ENCODE results near the gene ARHGAP42.
"Not testable (repeated sequence)": the region's sequence is repeated elsewhere in the genome, so short reads cannot be mapped to it uniquely, and the experiment has no call there.

The ARHGAP42 gene

DNA sequence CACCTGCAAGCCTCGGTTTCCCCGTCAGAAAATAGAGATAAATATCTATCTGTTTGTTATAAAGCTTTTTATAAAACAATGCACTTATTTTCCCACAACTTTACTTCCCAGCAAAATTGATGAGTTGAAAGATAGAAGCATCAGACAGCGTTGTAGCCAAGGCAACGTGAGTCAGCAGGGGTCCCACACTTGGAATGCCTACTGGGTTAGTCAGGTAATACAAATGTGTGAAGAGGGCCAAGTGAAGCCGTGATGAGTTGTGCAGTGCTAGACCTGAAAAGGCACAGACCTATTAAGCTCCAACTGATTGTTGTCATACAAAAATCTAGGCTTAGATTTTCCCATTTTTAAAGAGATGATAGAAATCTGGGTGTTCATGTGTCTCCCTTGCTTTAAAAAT, 323.8 kb downstream of the ARHGAP42 start:
- no peak for DNase-seq (ENCODE audit: extremely low read depth in 1 of 2, low read depth in 1 of 2)

DNA sequence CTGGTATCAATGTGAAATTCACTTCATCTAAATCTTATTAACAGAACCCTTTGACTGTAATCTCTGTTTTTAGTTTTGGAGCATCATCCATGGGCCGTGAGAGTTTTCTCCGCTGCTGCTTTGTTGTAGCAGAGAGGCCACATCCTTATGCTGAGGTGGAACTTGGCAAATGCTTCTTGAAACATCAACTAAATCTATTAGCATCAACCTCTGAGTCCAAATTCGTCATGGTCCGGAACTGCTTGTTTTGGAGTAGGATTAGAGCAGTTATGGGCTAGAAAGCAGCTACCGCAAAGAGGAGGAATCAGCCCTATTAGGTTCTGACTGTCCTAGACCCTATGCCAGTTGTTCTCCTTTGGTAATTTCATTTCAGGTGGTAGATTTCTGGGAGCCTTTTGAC, 324.8 kb downstream of the ARHGAP42 start:
- no peak for DNase-seq (ENCODE audit: extremely low read depth in 1 of 2, low read depth in 1 of 2)

DNA sequence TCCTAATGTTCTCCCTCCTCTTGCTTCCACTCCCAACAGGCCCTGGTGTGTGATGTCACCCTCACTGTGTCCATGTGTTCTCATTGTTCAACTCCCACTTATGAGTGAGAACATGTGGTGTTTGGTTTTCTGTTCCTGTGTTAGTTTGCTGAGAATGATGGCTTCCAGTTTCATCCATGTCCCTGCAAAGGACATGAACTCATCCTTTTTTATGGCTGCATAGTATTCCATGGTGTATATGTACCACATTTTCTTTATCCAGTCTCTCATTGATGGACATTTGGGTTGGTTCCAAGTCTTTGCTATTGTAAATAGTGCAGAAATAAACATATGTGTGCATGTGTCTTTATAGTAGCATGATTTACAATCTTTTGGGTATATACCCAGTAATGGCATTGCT, 326.6 kb downstream of the ARHGAP42 start:
- DNase-seq (ENCODE audit: extremely low read depth in 1 of 2, low read depth in 1 of 2) = not testable (repeated sequence)

DNA sequence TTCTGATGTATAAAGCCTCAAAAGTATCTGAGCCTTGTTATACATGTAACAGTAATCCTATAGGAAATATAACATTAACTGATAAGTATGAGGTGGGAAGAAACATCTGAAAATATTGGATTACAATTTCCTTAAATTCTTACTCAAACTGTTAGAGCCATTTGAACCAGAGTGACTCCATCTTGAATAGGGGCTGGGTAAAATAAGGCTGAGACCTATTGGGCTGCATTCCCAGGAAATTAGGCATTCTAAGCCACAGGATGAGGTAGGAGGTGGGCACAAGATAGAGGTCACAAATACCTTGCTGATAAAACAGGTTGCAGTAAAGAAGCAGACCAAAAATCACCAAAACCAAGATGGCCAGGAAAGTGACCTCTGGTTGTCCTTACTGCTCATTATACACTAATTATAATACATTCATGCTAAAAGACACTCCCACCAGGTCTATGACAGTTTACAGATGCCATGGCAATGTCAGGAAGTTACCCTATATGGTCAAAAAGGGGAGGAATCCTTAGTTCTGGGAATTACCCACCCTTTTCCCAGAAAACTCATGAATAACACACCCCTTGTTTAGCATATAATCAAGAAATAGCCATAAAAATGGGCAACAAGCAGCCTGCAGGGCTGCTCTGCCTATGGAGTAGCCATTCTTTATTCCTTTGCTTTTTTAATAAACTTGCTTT, 327.7 kb downstream of the ARHGAP42 start:
- no peak for DNase-seq (ENCODE audit: extremely low read depth in 1 of 2, low read depth in 1 of 2)

DNA sequence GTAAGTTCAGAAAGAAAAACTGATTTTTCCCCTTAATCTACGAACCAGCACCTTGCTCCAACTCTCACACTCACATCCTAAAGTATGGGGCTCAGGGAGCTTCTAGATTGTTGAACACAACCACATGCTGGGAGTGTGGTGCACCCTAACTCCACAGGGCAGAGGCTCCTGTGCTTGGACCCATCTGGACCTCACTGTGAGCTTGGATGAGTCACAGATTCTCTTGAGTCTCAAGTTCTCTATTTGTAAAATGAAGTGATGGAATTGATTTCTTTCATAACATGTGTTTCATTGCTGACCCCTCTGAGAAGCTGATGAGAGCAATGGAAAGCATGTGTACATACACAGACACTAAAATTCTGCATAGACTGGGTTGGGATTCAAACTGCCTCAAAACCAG, 332.8 kb downstream of the ARHGAP42 start:
- no peak for DNase-seq (ENCODE audit: extremely low read depth in 1 of 2, low read depth in 1 of 2)

DNA sequence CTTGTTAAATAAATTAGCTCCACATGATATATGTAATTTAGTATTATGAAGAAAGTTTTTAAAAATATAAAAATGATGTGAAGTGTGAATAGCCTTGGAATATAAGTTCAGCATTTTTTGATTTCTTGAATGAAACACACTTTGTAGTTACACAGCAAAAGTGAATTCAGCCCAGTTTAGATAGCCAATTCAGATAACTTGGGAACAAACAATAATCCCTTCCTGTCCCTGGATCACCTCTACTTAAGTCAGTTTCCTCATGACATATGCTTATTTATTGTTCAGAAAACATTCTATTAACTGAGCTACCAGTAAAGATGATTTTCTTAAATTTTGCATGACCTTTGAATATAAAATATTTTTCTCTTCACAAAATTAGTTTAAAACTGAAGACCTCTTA, 335.2 kb downstream of the ARHGAP42 start:
- no peak for DNase-seq (ENCODE audit: extremely low read depth in 1 of 2, low read depth in 1 of 2)

DNA sequence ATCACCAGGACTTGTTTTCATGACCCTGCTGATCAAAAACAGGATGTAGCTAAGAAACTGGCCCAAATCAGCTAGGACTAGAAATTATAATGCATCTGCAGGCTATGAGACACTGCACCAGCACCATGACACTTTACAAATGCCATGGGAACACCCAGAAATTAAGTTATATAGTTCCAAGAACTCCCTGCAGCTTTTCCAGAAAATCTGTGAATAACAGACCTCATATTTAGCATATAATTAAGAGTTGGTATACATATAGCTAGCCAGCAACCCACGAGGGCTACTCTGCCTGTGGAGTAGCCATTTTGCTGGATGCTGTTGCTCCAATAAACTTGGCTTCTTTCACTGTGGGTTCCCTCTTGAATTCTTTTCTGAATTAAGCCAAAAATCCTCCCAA, 341.6 kb downstream of the ARHGAP42 start:
- no peak for DNase-seq (ENCODE audit: extremely low read depth in 1 of 2, low read depth in 1 of 2)

DNA sequence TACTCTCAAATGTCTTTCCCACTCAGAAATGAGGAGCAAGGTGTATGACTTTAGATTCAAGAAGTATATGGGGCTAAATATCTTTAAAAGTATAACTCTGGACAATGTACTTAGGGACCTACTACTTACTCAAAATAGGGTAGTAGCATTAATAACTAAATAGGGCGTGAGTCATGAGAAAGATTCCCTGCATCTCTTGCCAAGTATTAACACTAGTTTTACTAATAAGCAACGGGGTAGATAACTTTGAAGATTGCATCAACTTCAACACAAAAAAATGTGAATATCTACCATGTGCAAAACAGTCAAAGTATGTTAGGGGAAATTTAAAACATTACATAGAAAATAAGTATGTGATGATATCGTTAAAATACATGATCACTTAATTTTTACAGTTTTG, 342.9 kb downstream of the ARHGAP42 start:
- no peak for DNase-seq (ENCODE audit: extremely low read depth in 1 of 2, low read depth in 1 of 2)

DNA sequence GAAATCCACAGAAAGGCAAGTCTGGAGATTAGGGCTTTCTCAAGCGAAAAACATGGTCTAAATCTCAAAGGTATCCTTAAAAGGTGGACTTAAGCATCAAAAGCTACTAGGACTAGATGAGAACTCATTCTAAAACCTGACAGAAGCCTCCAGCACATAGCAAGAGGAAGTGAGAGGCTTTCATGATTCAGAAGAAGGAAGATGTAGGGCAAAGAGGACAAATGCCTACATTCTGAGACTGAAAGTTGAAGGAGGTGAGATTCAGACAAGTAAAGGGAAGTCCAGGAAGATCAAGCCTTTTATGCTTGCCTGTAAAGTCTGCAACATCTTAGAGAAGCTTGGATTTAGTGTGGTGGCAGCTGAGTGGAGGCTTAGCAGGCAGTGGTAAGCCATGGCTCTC, 343.6 kb downstream of the ARHGAP42 start:
- no peak for DNase-seq (ENCODE audit: extremely low read depth in 1 of 2, low read depth in 1 of 2)

DNA sequence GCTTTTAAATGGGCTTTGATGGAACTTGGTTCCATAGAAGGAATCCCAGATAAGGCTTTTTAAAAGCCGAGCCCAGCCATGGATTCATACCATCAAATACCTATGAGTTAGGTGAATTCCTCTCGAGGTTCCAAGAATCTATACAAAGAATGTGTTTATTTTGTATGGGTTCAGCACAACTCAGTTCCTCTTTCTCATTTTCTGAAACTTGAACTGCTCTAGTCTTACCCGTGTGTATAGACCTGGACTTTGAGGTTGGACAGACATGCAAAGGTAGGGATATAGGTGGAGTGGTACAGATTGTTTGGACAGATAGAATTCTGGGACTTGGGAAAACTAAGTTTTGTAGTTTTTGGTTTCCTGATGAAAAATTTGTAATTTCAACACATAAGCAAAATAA, 344.6 kb downstream of the ARHGAP42 start:
- no peak for DNase-seq (ENCODE audit: extremely low read depth in 1 of 2, low read depth in 1 of 2)

DNA sequence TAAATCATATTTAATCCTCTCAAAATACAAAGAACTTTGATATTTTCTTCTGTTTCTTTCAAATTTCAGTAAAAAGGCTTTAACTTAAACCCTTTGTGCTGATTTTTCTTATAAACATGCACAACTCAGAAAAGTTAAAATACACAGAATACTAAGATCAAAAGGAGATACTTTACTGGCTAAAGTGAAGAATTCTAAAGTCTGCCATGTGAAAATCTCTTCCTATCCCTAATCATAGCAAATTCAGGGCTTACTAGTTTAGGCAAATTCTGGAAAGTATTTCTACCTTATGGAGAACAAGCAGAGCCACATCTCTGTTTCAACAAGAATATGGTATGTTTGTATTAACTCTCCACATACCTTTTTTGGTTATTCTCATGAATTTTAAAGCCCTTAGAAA, 345.9 kb downstream of the ARHGAP42 start:
- no peak for DNase-seq (ENCODE audit: extremely low read depth in 1 of 2, low read depth in 1 of 2)

DNA sequence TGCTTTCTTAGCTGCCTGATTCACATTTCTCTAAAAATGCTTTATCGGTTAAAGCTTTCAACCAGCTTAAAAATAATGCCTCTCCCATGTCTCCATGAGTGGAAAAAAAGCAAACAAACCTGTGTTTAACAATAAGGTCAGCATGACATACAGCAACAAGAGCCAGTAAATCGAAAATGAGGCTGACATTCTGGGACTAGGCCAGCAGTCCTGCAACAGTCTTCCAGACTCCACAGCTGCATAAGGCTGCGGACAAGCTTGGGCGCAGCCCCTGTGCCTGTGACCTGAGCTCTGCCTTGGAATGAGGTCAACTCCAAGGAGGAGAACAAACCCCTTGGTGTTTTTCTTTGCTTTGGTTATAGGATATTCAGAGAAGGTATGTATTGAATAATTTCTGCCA, 347.0 kb downstream of the ARHGAP42 start:
- DNase-seq (ENCODE audit: extremely low read depth in 1 of 2, low read depth in 1 of 2) = no peak

DNA sequence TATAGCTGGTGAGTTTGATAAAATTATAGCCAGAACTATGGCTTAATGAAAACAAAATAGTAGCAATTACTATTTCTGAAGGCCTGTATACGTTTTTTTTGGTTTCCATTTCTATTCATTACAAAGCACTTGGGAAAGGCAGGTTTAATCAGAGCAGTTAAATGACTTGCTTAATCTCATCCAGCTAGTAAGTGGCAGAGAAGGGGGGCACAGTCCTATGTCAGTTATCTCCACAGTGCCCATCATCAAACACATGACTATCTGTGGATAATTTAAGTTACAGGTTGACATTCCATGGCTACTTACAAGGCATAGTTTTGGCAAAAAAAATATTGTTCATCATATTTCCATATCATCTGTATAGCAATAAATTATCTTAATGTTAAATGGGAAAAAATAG, 348.8 kb downstream of the ARHGAP42 start:
- DNase-seq (ENCODE audit: extremely low read depth in 1 of 2, low read depth in 1 of 2) = no peak
